Neural cell (in vitro differentiated cells): ENCODE measurements around the gene RBM33. TPM values are rescaled to one million over a fixed set of nuclear protein-coding genes. Genes with fewer than 3 reads are reported as not detected.

Experiments
- H2AFZ ChIP-seq: fragments of 200-600, 300-800 bp; sonication (generic), shearing (Covaris generic); 2 replicates; pipeline ENCODE4 v1.6.0; 2014; ENCODE audit warnings: low read depth, mild to moderate bottlenecking, antibody characterized with exemption, low read length, moderate library complexity
- H3F3A ChIP-seq: fragments of 200-600 bp; shearing (Covaris generic); 2 replicates; pipeline ENCODE4 v1.6.1; 2016; ENCODE audit warnings: mild to moderate bottlenecking, moderate library complexity, mixed read lengths, antibody characterized with exemption, low read length; ENCODE audit not compliant: insufficient read depth, poor library complexity, severe bottlenecking
- H3K27ac ChIP-seq: fragments of 200-600, 300-800 bp; sonication (generic), shearing (Covaris generic); 2 replicates; pipeline ENCODE4 v1.5.1; 2014; ENCODE audit warnings: mild to moderate bottlenecking, low read length, moderate library complexity
- H3K27me3 ChIP-seq: fragments of 300-800, 200-600 bp; sonication (generic), shearing (Covaris generic); 2 replicates; pipeline ENCODE4 v1.6.0; 2014; ENCODE audit warnings: mild to moderate bottlenecking, low read depth, low read length, moderate library complexity; ENCODE audit not compliant: insufficient read depth
- H3K36me3 ChIP-seq: fragments of 300-800, 200-600 bp; sonication (generic), shearing (Covaris generic); 2 replicates; pipeline ENCODE4 v1.5.1; 2014; ENCODE audit warnings: mild to moderate bottlenecking, antibody characterized with exemption, low read length, moderate library complexity; ENCODE audit not compliant: insufficient read depth
- H3K4me2 ChIP-seq: fragments of 300-800, 200-600 bp; sonication (generic), shearing (Covaris generic); 2 replicates; pipeline ENCODE4 v1.6.0; 2014; ENCODE audit warnings: mild to moderate bottlenecking, low read length
- H3K4me3 ChIP-seq: fragments of 300-800, 200-600 bp; sonication (generic), shearing (Covaris generic); 2 replicates; pipeline ENCODE4 v1.5.1; 2014; ENCODE audit warnings: mild to moderate bottlenecking, low read length, moderate library complexity
- H3K79me2 ChIP-seq: fragments of 200-600 bp; shearing (Covaris generic); replicated peaks from 2 replicates; pipeline ENCODE4 v1.6.0; 2014; ENCODE audit warnings: mild to moderate bottlenecking, low read length, moderate library complexity; ENCODE audit not compliant: insufficient read depth
- H3K9ac ChIP-seq: fragments of 300-800, 200-600 bp; sonication (generic), shearing (Covaris generic); 2 replicates; pipeline ENCODE4 v1.6.1; 2016; ENCODE audit warnings: mild to moderate bottlenecking, low read length, mixed read lengths
- H3K9me2 ChIP-seq: fragments of 200-600 bp; shearing (Covaris generic); 2 replicates; pipeline ENCODE4 v1.6.1; 2016; ENCODE audit warnings: mild to moderate bottlenecking, low read length, mixed read lengths; ENCODE audit not compliant: insufficient read depth
- H3K9me3 ChIP-seq: fragments of 200-600, 300-800 bp; sonication (generic), shearing (Covaris generic); 2 replicates; pipeline ENCODE4 v1.6.1; 2016; ENCODE audit warnings: mild to moderate bottlenecking, mixed run types, low read length, moderate library complexity, mixed read lengths
- H4K20me1 ChIP-seq: fragments of 200-600 bp; shearing (Covaris generic); 2 replicates; pipeline ENCODE4 v1.6.1; 2016; ENCODE audit warnings: mild to moderate bottlenecking, mixed run types; ENCODE audit not compliant: insufficient read depth
- CTCF ChIP-seq: fragments of 450-650 bp; IDR thresholded peaks from 2 replicates; pipeline ENCODE4 v1.5.1; 2014; ENCODE audit warnings: antibody characterized with exemption, mild to moderate bottlenecking, moderate library complexity; ENCODE audit not compliant: poor library complexity, severe bottlenecking
- EP300 ChIP-seq: fragments of 450-650 bp; conservative IDR thresholded peaks from 2 replicates; pipeline ENCODE4 v1.6.1; 2014; ENCODE audit warnings: antibody characterized with exemption, mild to moderate bottlenecking, moderate library complexity; ENCODE audit not compliant: poor library complexity, severe bottlenecking
- EZH2 ChIP-seq: fragments of 200-600, 300-800 bp; shearing (Covaris generic), sonication (generic); IDR thresholded peaks from 2 replicates; pipeline ENCODE4 v1.6.1; 2014; ENCODE audit warnings: antibody characterized with exemption, low read length, borderline replicate concordance, mild to moderate bottlenecking; ENCODE audit not compliant: insufficient read depth, poor library complexity, severe bottlenecking
- MXI1 ChIP-seq: fragments of 450-650 bp; conservative IDR thresholded peaks from 2 replicates; pipeline ENCODE4 v1.6.1; 2014; ENCODE audit warnings: antibody characterized with exemption, mild to moderate bottlenecking; ENCODE audit not compliant: poor library complexity, severe bottlenecking
- POLR2AphosphoS5 ChIP-seq: IDR thresholded peaks from 2 replicates; pipeline ENCODE4 v1.6.1; 2012
- RAD21 ChIP-seq: fragments of 450-650 bp; conservative IDR thresholded peaks from 2 replicates; pipeline ENCODE4 v1.6.1; 2014; ENCODE audit warnings: antibody characterized with exemption, mild to moderate bottlenecking, moderate library complexity
- SMC3 ChIP-seq: fragments of 450-650 bp; conservative IDR thresholded peaks from 2 replicates; pipeline ENCODE4 v1.6.1; 2014; ENCODE audit warnings: antibody characterized with exemption, mild to moderate bottlenecking, moderate library complexity; ENCODE audit not compliant: poor library complexity
- TAF1 ChIP-seq: IDR thresholded peaks from 2 replicates; pipeline ENCODE4 v1.6.1; 2012; ENCODE audit warnings: low read depth
- polyA plus RNA-seq: library from polyadenylated mRNA; depleted of rRNA; stranded (reverse); fragments of >200 nt; gene quantifications from 2 replicates; pipeline ENCODE4 v1.2.3, GENCODE V29; 2014
- TF ChIP-seq, protein P1 (sequence below): IDR thresholded peaks from 2 replicates; pipeline ENCODE4 v1.6.1; 2012; ENCODE audit warnings: borderline replicate concordance

Gene RBM33
- polyA plus RNA-seq, 1 donor from 2014 or later: 53.2 TPM

DNA sequence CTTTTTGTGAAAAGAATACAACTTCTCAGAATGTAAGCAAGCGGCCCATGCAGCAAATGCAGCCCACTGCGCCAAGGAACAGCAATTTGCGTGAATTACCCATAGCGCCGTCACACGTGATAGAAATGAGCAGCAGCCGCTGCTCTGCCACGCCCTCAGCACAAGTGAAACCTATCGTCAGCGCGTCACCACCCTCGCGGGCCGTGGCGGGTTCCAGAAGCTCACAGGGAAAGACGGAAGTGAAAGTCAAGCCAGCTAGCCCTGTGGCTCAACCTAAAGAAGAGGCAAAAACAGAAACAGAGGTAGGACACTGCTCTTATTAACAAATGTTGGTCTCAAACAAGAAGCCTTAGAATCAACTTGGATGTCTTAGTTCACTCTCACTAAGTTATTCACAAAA is 97.3 kb downstream of the RBM33 start:
- Histone ChIP-seq H3K9me2 (no peaks in the 10 kb centered on the region), H3F3A (no peaks in the 10 kb centered on the region), H3K4me2 (no peak overlapping the region), H3K9me3 (no peaks in the 10 kb centered on the region), H3K79me2 (no peaks in the 10 kb centered on the region), H3K4me3 (no peak overlapping the region), H3K27me3 (no peaks in the 10 kb centered on the region), H3K36me3 (peaks cover under 1% of the 10 kb centered on the region), H4K20me1 (no peaks in the 10 kb centered on the region), H3K27ac (no peak overlapping the region), H3K9ac (no peak overlapping the region), H2AFZ (no peak overlapping the region)
- TF ChIP-seq, protein P1, sequence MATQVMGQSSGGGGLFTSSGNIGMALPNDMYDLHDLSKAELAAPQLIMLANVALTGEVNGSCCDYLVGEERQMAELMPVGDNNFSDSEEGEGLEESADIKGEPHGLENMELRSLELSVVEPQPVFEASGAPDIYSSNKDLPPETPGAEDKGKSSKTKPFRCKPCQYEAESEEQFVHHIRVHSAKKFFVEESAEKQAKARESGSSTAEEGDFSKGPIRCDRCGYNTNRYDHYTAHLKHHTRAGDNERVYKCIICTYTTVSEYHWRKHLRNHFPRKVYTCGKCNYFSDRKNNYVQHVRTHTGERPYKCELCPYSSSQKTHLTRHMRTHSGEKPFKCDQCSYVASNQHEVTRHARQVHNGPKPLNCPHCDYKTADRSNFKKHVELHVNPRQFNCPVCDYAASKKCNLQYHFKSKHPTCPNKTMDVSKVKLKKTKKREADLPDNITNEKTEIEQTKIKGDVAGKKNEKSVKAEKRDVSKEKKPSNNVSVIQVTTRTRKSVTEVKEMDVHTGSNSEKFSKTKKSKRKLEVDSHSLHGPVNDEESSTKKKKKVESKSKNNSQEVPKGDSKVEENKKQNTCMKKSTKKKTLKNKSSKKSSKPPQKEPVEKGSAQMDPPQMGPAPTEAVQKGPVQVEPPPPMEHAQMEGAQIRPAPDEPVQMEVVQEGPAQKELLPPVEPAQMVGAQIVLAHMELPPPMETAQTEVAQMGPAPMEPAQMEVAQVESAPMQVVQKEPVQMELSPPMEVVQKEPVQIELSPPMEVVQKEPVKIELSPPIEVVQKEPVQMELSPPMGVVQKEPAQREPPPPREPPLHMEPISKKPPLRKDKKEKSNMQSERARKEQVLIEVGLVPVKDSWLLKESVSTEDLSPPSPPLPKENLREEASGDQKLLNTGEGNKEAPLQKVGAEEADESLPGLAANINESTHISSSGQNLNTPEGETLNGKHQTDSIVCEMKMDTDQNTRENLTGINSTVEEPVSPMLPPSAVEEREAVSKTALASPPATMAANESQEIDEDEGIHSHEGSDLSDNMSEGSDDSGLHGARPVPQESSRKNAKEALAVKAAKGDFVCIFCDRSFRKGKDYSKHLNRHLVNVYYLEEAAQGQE: no peak
- TF ChIP-seq POLR2AphosphoS5: no peak
- no peak for TF ChIP-seq EP300

- H3K9ac ChIP-seq: no peak overlapping the region
- H3K27ac ChIP-seq: no peak overlapping the region
- peaks cover 6% of the 10 kb centered on the region for H3K36me3 ChIP-seq
- no peaks in the 10 kb centered on the region for H3K27me3 ChIP-seq
- H4K20me1 ChIP-seq: no peaks in the 10 kb centered on the region
- H2AFZ ChIP-seq: no peak overlapping the region
- no peaks in the 10 kb centered on the region for H3K79me2 ChIP-seq
- TF ChIP-seq CTCF: no peak
- TF ChIP-seq EZH2: no peak
- TF ChIP-seq POLR2AphosphoS5: no peak
- no peak for TF ChIP-seq TAF1
- TF ChIP-seq SMC3: no peak
- TF ChIP-seq RAD21: no peak
- TF ChIP-seq, protein P1: no peak
- no peak for TF ChIP-seq EP300
- no peak for TF ChIP-seq MXI1
- H3K9me2 ChIP-seq: no peaks in the 10 kb centered on the region
- no peak overlapping the region for H3K4me2 ChIP-seq
- no peak overlapping the region for H3K4me3 ChIP-seq
- H3K9me3 ChIP-seq: no peaks in the 10 kb centered on the region
- no peaks in the 10 kb centered on the region for H3F3A ChIP-seq
Measured at GRCh38 chr7:155743177-155743576, 98.7 kb downstream of the RBM33 start.
